ENCODE results near the gene ALDH1A2.
A peak's percentile ranks its signal among the peaks of the same experiment; 100 is the strongest.

The ALDH1A2 gene

GRCh38 chr15:57949374-57949943 is 116.1 kb downstream of the ALDH1A2 start:
- H3K27me3 ChIP-seq, result no peaks in the 10 kb centered on the region
- H3K36me3 ChIP-seq, result no peaks in the 10 kb centered on the region
- H3K27ac ChIP-seq, result no peak overlapping the region
- H3K9me3 ChIP-seq, result no peaks in the 10 kb centered on the region
- peaks cover 0 to 5% (median 0%) of the 10 kb centered on the region in 4 donors for H3K4me1 ChIP-seq
- DNase-seq, result no peak
- no peak for TF ChIP-seq CTCF (IDR thresholded peaks at IDR 0.05)
- no peak overlapping the region for H3K4me3 ChIP-seq
- intact Hi-C loops (cut with DNase I; ENCODE audit: low total_unique reads), result no loop called here

- intact Hi-C loops (cut with DNase I; ENCODE audit: low total_unique reads), result no loop called here
- Histone ChIP-seq H3K9me3 (no peaks in the 10 kb centered on the region), H3K4me3 (no peak overlapping the region), H3K27ac (no peak overlapping the region), H3K4me1 (peaks cover 0 to 5% (median 0%) of the 10 kb centered on the region in 4 donors), H3K36me3 (no peaks in the 10 kb centered on the region), H3K27me3 (no peaks in the 10 kb centered on the region)
- no peak for TF ChIP-seq CTCF (IDR thresholded peaks at IDR 0.05)
- no peak for DNase-seq
Observed at GRCh38 chr15:57948351-57949289, 116.9 kb downstream of the ALDH1A2 start.

- no peak for TF ChIP-seq CTCF (IDR thresholded peaks at IDR 0.05)
- H3K27me3 ChIP-seq, result no peaks in the 10 kb centered on the region
Observed at GRCh38 chr15:57947781-57948180, 117.7 kb downstream of the ALDH1A2 start.

GRCh38 chr15:57947282-57947681 is 118.2 kb downstream of the ALDH1A2 start:
- Histone ChIP-seq H3K27me3 (no peaks in the 10 kb centered on the region), H3K27ac (no peak overlapping the region), H3K4me1 (peaks cover 0 to 5% (median 0%) of the 10 kb centered on the region in 4 donors), H3K4me3 (no peak overlapping the region), H3K9me3 (no peaks in the 10 kb centered on the region), H3K36me3 (no peaks in the 10 kb centered on the region)
- TF ChIP-seq CTCF (IDR thresholded peaks at IDR 0.05), result no peak
- intact Hi-C loops (cut with DNase I; ENCODE audit: low total_unique reads), result no loop called here
- DNase-seq, result no peak

More at GRCh38 chr15:57947781-57948180, 117.7 kb downstream of the ALDH1A2 start:
- intact Hi-C loops (cut with DNase I; ENCODE audit: low total_unique reads), result no loop called here
- H3K9me3 ChIP-seq, result no peaks in the 10 kb centered on the region
- no peak overlapping the region for H3K27ac ChIP-seq
- H3K36me3 ChIP-seq, result no peaks in the 10 kb centered on the region
- peaks cover 0 to 5% (median 0%) of the 10 kb centered on the region in 4 donors for H3K4me1 ChIP-seq
- no peak overlapping the region for H3K4me3 ChIP-seq
- DNase-seq, result peak in 1 of 2 donors; percentile 38

GRCh38 chr15:57946491-57947048 is 118.9 kb downstream of the ALDH1A2 start:
- no peak overlapping the region for H3K4me3 ChIP-seq
- TF ChIP-seq CTCF (IDR thresholded peaks at IDR 0.05), result no peak
- H3K36me3 ChIP-seq, result no peaks in the 10 kb centered on the region
- H3K27ac ChIP-seq, result no peak overlapping the region
- intact Hi-C loops (cut with DNase I; ENCODE audit: low total_unique reads), result no loop called here
- no peaks in the 10 kb centered on the region for H3K27me3 ChIP-seq
- DNase-seq, result no peak
- no peaks in the 10 kb centered on the region for H3K9me3 ChIP-seq
- H3K4me1 ChIP-seq, result peaks cover 0 to 5% (median 0%) of the 10 kb centered on the region in 4 donors

Data from tibial artery (tissue), 4 donors.